HEK293 (cell line): Measurements from ENCODE around the gene PRPF38A.

Source experiments
- CTCF ChIA-PET: fragments of 350-600 bp; formaldehyde crosslinking; extraction: SDS; loops from one replicate; lab custom pipeline; 2021; ENCODE audit warnings: antibody characterized with exemption; lab: Yijun Ruan, JAX
- POLR2A ChIA-PET: fragments of 300-600 bp; formaldehyde crosslinking; extraction: SDS; loops from one replicate; lab custom pipeline; 2020; ENCODE audit warnings: antibody characterized with exemption, inconsistent platforms; lab: Yijun Ruan, JAX
- H3K27ac ChIP-seq: fragments of 200-500 bp; sonication (Bioruptor generic); 2 replicates; pipeline ENCODE4 v1.5.1; 2014; ENCODE audit warnings: low read depth, low read length, control low read depth, inconsistent platforms; ENCODE audit errors: extremely low read depth
- H3K36me3 ChIP-seq, 2 experiments: fragments of 200-500 bp in 1 of 2; sonication (Bioruptor generic) in 1 of 2; 1 replicate in 1 of 2; 2 replicates in 1 of 2; pipeline ENCODE4 v1.5.1; 2014 to 2017; ENCODE audit warnings: inconsistent platforms in 2 of 2, low read length in 2 of 2; ENCODE audit not compliant: control insufficient read depth in 2 of 2, insufficient read depth in 1 of 2
- H3K4me1 ChIP-seq: fragments of 200-500 bp; sonication (Bioruptor generic); 2 replicates; pipeline ENCODE4 v1.5.1; 2014; ENCODE audit warnings: mild to moderate bottlenecking, low read length, inconsistent platforms; ENCODE audit not compliant: control insufficient read depth, insufficient read depth
- H3K4me3 ChIP-seq: 2 replicates; pipeline ENCODE4 v1.5.1; 2011; ENCODE audit warnings: low read depth, mild to moderate bottlenecking, control low read depth, low read length, moderate library complexity
- H3K9me3 ChIP-seq: fragments of 200-500 bp; sonication (Bioruptor generic); 2 replicates; pipeline ENCODE4 v1.5.1; 2014; ENCODE audit warnings: low read depth, low read length, inconsistent platforms; ENCODE audit not compliant: control insufficient read depth, insufficient read depth
- BCL11B ChIP-seq: fragments of 450-650 bp; formaldehyde crosslinking; IDR thresholded peaks from 2 replicates; pipeline ENCODE4 v1.5.1; 2016; ENCODE audit warnings: low read depth, missing biosample characterization, missing genetic modification characterization
- GLI4 ChIP-seq: fragments of 450-650 bp; formaldehyde crosslinking; IDR thresholded peaks from 2 replicates; pipeline ENCODE4 v1.5.1; 2016; ENCODE audit warnings: missing biosample characterization, missing genetic modification characterization
- SP7 ChIP-seq: fragments of 450-650 bp; formaldehyde crosslinking; IDR thresholded peaks from 2 replicates; pipeline ENCODE4 v1.5.1; 2016; ENCODE audit warnings: missing biosample characterization, missing genetic modification characterization
- ZBTB1 ChIP-seq: fragments of 450-650 bp; formaldehyde crosslinking; IDR thresholded peaks from 2 replicates; pipeline ENCODE4 v1.5.1; 2016; ENCODE audit warnings: missing biosample characterization, missing genetic modification characterization
- ZBTB8A ChIP-seq: fragments of 450-650 bp; formaldehyde crosslinking; IDR thresholded peaks from 2 replicates; pipeline ENCODE4 v1.5.1; 2016; ENCODE audit warnings: missing biosample characterization, missing genetic modification characterization
- ZNF10 ChIP-seq: fragments of 450-650 bp; formaldehyde crosslinking; IDR thresholded peaks from 2 replicates; pipeline ENCODE4 v1.5.1; 2017; ENCODE audit warnings: missing biosample characterization, missing genetic modification characterization
- ZNF140 ChIP-seq: fragments of 450-650 bp; formaldehyde crosslinking; IDR thresholded peaks from 2 replicates; pipeline ENCODE4 v1.5.1; 2016; ENCODE audit warnings: missing biosample characterization, missing genetic modification characterization
- ZNF155 ChIP-seq: fragments of 450-650 bp; formaldehyde crosslinking; IDR thresholded peaks from 2 replicates; pipeline ENCODE4 v1.5.1; 2016; ENCODE audit warnings: missing biosample characterization, missing genetic modification characterization
- ZNF211 ChIP-seq: fragments of 450-650 bp; formaldehyde crosslinking; IDR thresholded peaks from 2 replicates; pipeline ENCODE4 v1.5.1; 2016; ENCODE audit warnings: low read depth, missing biosample characterization, missing genetic modification characterization
- ZNF214 ChIP-seq: fragments of 450-650 bp; formaldehyde crosslinking; IDR thresholded peaks from 2 replicates; pipeline ENCODE4 v1.5.1; 2017; ENCODE audit warnings: missing biosample characterization, mild to moderate bottlenecking, missing genetic modification characterization, borderline replicate concordance
- ZNF266 ChIP-seq: fragments of 450-650 bp; formaldehyde crosslinking; IDR thresholded peaks from 2 replicates; pipeline ENCODE4 v1.5.1; 2016; ENCODE audit warnings: missing biosample characterization, missing genetic modification characterization, low read depth
- ZNF302 ChIP-seq: fragments of 450-650 bp; formaldehyde crosslinking; IDR thresholded peaks from 2 replicates; pipeline ENCODE4 v1.5.1; 2016; ENCODE audit warnings: missing biosample characterization, missing genetic modification characterization, low read depth
- ZNF510 ChIP-seq: fragments of 450-650 bp; formaldehyde crosslinking; IDR thresholded peaks from 2 replicates; pipeline ENCODE4 v1.5.1; 2018; ENCODE audit warnings: mild to moderate bottlenecking, missing genetic modification characterization, missing biosample characterization; ENCODE audit not compliant: insufficient replicate concordance
- ZNF660 ChIP-seq: fragments of 450-650 bp; IDR thresholded peaks from 2 replicates; pipeline ENCODE4 v1.5.1; 2018; ENCODE audit warnings: missing biosample characterization, mild to moderate bottlenecking, missing genetic modification characterization
- ZNF791 ChIP-seq: fragments of 450-650 bp; formaldehyde crosslinking; IDR thresholded peaks from 2 replicates; pipeline ENCODE4 v1.5.1; 2016; ENCODE audit warnings: missing biosample characterization, missing genetic modification characterization
- ZNF792 ChIP-seq: fragments of 450-650 bp; formaldehyde crosslinking; IDR thresholded peaks from 2 replicates; pipeline ENCODE4 v1.5.1; 2016; ENCODE audit warnings: missing biosample characterization, missing genetic modification characterization
- ZSCAN16 ChIP-seq: fragments of 450-650 bp; formaldehyde crosslinking; IDR thresholded peaks from 2 replicates; pipeline ENCODE4 v1.5.1; 2016; ENCODE audit warnings: missing biosample characterization, missing genetic modification characterization
- ZSCAN23 ChIP-seq: fragments of 450-650 bp; formaldehyde crosslinking; IDR thresholded peaks from 2 replicates; pipeline ENCODE4 v1.5.1; 2016; ENCODE audit warnings: missing biosample characterization, missing genetic modification characterization
- ZSCAN30 ChIP-seq: fragments of 450-650 bp; IDR thresholded peaks from 2 replicates; pipeline ENCODE4 v1.5.1; 2018; ENCODE audit warnings: missing biosample characterization, mild to moderate bottlenecking, missing genetic modification characterization, moderate library complexity
- TF ChIP-seq, protein P1 (sequence below): sonication (generic); formaldehyde crosslinking; IDR thresholded peaks from 2 replicates; pipeline ENCODE4 v1.8.1; 2022; ENCODE audit warnings: mild to moderate bottlenecking, moderate library complexity, missing genetic modification reagents
- TF ChIP-seq, protein P2 (sequence below): fragments of 450-650 bp; formaldehyde crosslinking; IDR thresholded peaks from 2 replicates; pipeline ENCODE4 v1.5.1; 2016; ENCODE audit warnings: missing biosample characterization, missing genetic modification characterization
- TF ChIP-seq, protein P3 (sequence below): fragments of 450-650 bp; formaldehyde crosslinking; IDR thresholded peaks from 2 replicates; pipeline ENCODE4 v1.5.1; 2017; ENCODE audit warnings: missing biosample characterization, missing genetic modification characterization
- TF ChIP-seq, protein P4 (sequence below): fragments of 450-650 bp; formaldehyde crosslinking; IDR thresholded peaks from 2 replicates; pipeline ENCODE4 v1.5.1; 2016; ENCODE audit warnings: missing biosample characterization, missing genetic modification characterization
- TF ChIP-seq, protein P5 (sequence below): fragments of 450-650 bp; formaldehyde crosslinking; IDR thresholded peaks from 2 replicates; pipeline ENCODE4 v1.5.1; 2016; ENCODE audit warnings: missing biosample characterization, missing genetic modification characterization
- TF ChIP-seq, protein P6 (sequence below): fragments of 450-650 bp; formaldehyde crosslinking; IDR thresholded peaks from 2 replicates; pipeline ENCODE4 v1.5.1; 2016; ENCODE audit warnings: missing biosample characterization, missing genetic modification characterization, borderline replicate concordance

The PRPF38A gene

DNA sequence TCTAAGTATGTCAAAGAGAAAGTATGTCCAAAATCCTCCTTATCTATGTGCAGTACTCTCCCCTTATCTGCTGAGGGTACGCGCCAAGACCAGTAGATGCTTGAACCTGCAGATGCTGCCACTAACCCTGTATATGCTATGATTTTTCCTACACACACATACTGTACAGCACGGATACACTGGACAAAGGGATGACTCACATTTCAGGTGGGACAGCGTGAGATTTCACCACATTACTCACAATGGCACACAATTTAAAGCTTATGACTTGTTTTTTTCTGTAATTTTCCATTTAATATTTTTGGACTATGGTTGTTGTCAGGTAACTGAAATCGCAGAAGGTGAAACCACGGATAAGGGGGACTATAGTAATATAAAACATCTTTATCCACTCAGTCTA, 4.3 kb upstream of the PRPF38A start:
- peaks cover 12 to 64% of the 10 kb centered on the region in 2 experiments; a peak in 2 of 3 replicates for H3K36me3 ChIP-seq
- no peaks in the 10 kb centered on the region for H3K9me3 ChIP-seq
- H3K4me3 ChIP-seq = no peak overlapping the region
- no peak overlapping the region for H3K27ac ChIP-seq
- POLR2A ChIA-PET = interaction anchor here (1.1 kb wide), 1 partner anchor 8 kb away, joined by 3 read pairs; no protein-coding TSS in a partner anchor
- CTCF ChIA-PET = interaction anchor here (0.7 kb wide), 1 partner anchor 63 kb away, joined by 3 read pairs; no protein-coding TSS in a partner anchor
- TF ChIP-seq, protein P1, sequence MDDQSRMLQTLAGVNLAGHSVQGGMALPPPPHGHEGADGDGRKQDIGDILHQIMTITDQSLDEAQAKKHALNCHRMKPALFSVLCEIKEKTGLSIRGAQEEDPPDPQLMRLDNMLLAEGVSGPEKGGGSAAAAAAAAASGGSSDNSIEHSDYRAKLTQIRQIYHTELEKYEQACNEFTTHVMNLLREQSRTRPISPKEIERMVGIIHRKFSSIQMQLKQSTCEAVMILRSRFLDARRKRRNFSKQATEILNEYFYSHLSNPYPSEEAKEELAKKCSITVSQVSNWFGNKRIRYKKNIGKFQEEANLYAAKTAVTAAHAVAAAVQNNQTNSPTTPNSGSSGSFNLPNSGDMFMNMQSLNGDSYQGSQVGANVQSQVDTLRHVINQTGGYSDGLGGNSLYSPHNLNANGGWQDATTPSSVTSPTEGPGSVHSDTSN (CRISPR knock-in tag) = no peak
- TF ChIP-seq ZNF510 (tag by site-specific recombination) = no peak
- TF ChIP-seq ZNF214 (tag by site-specific recombination) = no peak
- TF ChIP-seq BCL11B (tag by site-specific recombination) = no peak
- no peak for TF ChIP-seq ZSCAN23 (tag by site-specific recombination)
- no peak for TF ChIP-seq ZNF660 (tag by site-specific recombination)
- TF ChIP-seq ZNF792 (tag by site-specific recombination) = no peak
- no peak for TF ChIP-seq GLI4 (tag by site-specific recombination)
- TF ChIP-seq, all 188 proteins: peak for 0
- H3K4me1 ChIP-seq = no peaks in the 10 kb centered on the region

DNA sequence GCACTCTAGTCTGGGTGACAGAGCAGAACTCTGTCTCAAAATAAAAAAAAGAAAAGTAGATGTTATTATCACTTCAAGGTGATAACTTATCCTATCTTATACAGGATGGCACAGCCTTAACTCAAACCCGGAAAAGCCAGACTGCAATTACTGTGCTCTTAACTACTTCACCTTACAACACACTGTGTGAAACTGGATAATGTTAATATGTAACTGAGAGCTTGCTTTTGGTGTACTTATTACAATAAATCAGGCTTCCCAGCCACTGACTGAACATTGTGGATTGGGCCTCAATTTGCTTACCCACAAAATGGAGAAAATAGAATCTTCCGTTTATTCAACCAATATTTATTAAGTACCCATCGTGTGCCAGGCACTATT, 1.6 kb upstream of the PRPF38A start:
- ChIA-PET CTCF (no interaction called here), POLR2A (no interaction called here)
- Histone ChIP-seq H3K9me3 (no peaks in the 10 kb centered on the region), H3K4me3 (peak overlapping the region; percentile 83)
- no peak for TF ChIP-seq ZNF10
- no peak for TF ChIP-seq ZSCAN30
- TF ChIP-seq ZBTB8A = no peak
- no peak for TF ChIP-seq ZNF791 (tag by site-specific recombination)
- TF ChIP-seq ZNF211 = no peak
- no peak for TF ChIP-seq ZBTB1 (tag by site-specific recombination)
- TF ChIP-seq SP7 = no peak
- no peak for TF ChIP-seq GLI4 (tag by site-specific recombination)
- TF ChIP-seq ZNF266 = no peak
- TF ChIP-seq ZNF302 (tag by site-specific recombination) = no peak
- no peak for TF ChIP-seq ZNF140
- TF ChIP-seq, protein P2, sequence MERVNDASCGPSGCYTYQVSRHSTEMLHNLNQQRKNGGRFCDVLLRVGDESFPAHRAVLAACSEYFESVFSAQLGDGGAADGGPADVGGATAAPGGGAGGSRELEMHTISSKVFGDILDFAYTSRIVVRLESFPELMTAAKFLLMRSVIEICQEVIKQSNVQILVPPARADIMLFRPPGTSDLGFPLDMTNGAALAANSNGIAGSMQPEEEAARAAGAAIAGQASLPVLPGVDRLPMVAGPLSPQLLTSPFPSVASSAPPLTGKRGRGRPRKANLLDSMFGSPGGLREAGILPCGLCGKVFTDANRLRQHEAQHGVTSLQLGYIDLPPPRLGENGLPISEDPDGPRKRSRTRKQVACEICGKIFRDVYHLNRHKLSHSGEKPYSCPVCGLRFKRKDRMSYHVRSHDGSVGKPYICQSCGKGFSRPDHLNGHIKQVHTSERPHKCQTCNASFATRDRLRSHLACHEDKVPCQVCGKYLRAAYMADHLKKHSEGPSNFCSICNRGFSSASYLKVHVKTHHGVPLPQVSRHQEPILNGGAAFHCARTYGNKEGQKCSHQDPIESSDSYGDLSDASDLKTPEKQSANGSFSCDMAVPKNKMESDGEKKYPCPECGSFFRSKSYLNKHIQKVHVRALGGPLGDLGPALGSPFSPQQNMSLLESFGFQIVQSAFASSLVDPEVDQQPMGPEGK (tag by site-specific recombination) = no peak
- TF ChIP-seq, protein P3, sequence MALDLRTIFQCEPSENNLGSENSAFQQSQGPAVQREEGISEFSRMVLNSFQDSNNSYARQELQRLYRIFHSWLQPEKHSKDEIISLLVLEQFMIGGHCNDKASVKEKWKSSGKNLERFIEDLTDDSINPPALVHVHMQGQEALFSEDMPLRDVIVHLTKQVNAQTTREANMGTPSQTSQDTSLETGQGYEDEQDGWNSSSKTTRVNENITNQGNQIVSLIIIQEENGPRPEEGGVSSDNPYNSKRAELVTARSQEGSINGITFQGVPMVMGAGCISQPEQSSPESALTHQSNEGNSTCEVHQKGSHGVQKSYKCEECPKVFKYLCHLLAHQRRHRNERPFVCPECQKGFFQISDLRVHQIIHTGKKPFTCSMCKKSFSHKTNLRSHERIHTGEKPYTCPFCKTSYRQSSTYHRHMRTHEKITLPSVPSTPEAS (tag by site-specific recombination) = no peak
- TF ChIP-seq, protein P4, sequence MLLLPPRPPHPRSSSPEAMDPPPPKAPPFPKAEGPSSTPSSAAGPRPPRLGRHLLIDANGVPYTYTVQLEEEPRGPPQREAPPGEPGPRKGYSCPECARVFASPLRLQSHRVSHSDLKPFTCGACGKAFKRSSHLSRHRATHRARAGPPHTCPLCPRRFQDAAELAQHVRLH = no peak
- TF ChIP-seq, protein P5, sequence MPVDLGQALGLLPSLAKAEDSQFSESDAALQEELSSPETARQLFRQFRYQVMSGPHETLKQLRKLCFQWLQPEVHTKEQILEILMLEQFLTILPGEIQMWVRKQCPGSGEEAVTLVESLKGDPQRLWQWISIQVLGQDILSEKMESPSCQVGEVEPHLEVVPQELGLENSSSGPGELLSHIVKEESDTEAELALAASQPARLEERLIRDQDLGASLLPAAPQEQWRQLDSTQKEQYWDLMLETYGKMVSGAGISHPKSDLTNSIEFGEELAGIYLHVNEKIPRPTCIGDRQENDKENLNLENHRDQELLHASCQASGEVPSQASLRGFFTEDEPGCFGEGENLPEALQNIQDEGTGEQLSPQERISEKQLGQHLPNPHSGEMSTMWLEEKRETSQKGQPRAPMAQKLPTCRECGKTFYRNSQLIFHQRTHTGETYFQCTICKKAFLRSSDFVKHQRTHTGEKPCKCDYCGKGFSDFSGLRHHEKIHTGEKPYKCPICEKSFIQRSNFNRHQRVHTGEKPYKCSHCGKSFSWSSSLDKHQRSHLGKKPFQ (tag by site-specific recombination) = no peak
- TF ChIP-seq ZSCAN16 = no peak
- no peak for TF ChIP-seq ZNF155 (tag by site-specific recombination)
- TF ChIP-seq, protein P6, sequence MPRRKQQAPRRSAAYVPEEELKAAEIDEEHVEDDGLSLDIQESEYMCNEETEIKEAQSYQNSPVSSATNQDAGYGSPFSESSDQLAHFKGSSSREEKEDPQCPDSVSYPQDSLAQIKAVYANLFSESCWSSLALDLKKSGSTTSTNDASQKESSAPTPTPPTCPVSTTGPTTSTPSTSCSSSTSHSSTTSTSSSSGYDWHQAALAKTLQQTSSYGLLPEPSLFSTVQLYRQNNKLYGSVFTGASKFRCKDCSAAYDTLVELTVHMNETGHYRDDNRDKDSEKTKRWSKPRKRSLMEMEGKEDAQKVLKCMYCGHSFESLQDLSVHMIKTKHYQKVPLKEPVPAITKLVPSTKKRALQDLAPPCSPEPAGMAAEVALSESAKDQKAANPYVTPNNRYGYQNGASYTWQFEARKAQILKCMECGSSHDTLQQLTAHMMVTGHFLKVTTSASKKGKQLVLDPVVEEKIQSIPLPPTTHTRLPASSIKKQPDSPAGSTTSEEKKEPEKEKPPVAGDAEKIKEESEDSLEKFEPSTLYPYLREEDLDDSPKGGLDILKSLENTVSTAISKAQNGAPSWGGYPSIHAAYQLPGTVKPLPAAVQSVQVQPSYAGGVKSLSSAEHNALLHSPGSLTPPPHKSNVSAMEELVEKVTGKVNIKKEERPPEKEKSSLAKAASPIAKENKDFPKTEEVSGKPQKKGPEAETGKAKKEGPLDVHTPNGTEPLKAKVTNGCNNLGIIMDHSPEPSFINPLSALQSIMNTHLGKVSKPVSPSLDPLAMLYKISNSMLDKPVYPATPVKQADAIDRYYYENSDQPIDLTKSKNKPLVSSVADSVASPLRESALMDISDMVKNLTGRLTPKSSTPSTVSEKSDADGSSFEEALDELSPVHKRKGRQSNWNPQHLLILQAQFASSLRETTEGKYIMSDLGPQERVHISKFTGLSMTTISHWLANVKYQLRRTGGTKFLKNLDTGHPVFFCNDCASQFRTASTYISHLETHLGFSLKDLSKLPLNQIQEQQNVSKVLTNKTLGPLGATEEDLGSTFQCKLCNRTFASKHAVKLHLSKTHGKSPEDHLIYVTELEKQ (tag by site-specific recombination) = no peak
- TF ChIP-seq, all 188 proteins: peak for 0
- Histone ChIP-seq H3K4me1 (no peaks in the 10 kb centered on the region), H3K36me3 (peaks cover 12 to 57% of the 10 kb centered on the region in 2 experiments; a peak in 2 of 3 replicates), H3K27ac (no peak overlapping the region)
